ENCODE measurements around the gene KLHL14. TPM values are rescaled to one million over a fixed set of nuclear protein-coding genes. Genes with fewer than 3 reads are reported as not detected.

Gene KLHL14
- total RNA-seq, 3 donors from 2014 or later, result 0.32 to 0.59 (median 0.33) TPM

GRCh38 chr18:32754508-32755263, 18.1 kb downstream of the KLHL14 start:
- no peaks in the 10 kb centered on the region for H3K9me3 ChIP-seq
- no peak overlapping the region for H3K27ac ChIP-seq
- no peak for DNase-seq (ENCODE audit: low spot score in 2 of 2)
- H3K27me3 ChIP-seq, result no peaks in the 10 kb centered on the region
- intact Hi-C loops (cut with DNase I; ENCODE audit: low total_unique reads), result no loop called here
- H3K36me3 ChIP-seq, result no peaks in the 10 kb centered on the region
- TF ChIP-seq POLR2AphosphoS5 (IDR thresholded peaks at IDR 0.05) (no peak), CTCF (IDR thresholded peaks at IDR 0.05) (no peak), POLR2A (IDR thresholded peaks at IDR 0.05) (no peak)
- H3K4me1 ChIP-seq, result no peaks in the 10 kb centered on the region
- no peak overlapping the region for H3K4me3 ChIP-seq

- Histone ChIP-seq H3K4me3 (no peak overlapping the region), H3K4me1 (no peaks in the 10 kb centered on the region), H3K36me3 (no peaks in the 10 kb centered on the region), H3K9me3 (no peaks in the 10 kb centered on the region), H3K27ac (no peak overlapping the region), H3K27me3 (no peaks in the 10 kb centered on the region)
- TF ChIP-seq CTCF (IDR thresholded peaks at IDR 0.05) (no peak), POLR2AphosphoS5 (IDR thresholded peaks at IDR 0.05) (no peak)
- intact Hi-C loops (cut with DNase I; ENCODE audit: low total_unique reads), result no loop called here
- DNase-seq (ENCODE audit: low spot score in 2 of 2), result no peak
Observed at GRCh38 chr18:32753656-32754260, 19.1 kb downstream of the KLHL14 start.

GRCh38 chr18:32750328-32750727, 22.5 kb downstream of the KLHL14 start:
- Histone ChIP-seq H3K4me3 (no peak overlapping the region), H3K4me1 (no peaks in the 10 kb centered on the region), H3K27me3 (no peaks in the 10 kb centered on the region), H3K27ac (no peak overlapping the region), H3K36me3 (no peaks in the 10 kb centered on the region), H3K9me3 (no peaks in the 10 kb centered on the region)
- no peak for TF ChIP-seq CTCF (IDR thresholded peaks at IDR 0.05)
- TF ChIP-seq POLR2AphosphoS5 (IDR thresholded peaks at IDR 0.05), result no peak
- TF ChIP-seq POLR2A (IDR thresholded peaks at IDR 0.05), result no peak
- intact Hi-C loops (cut with DNase I; ENCODE audit: low total_unique reads), result no loop called here
- DNase-seq (ENCODE audit: low spot score in 2 of 2), result no peak

- intact Hi-C loops (cut with DNase I; ENCODE audit: low total_unique reads), result no loop called here
- no peaks in the 10 kb centered on the region for H3K9me3 ChIP-seq
- no peak overlapping the region for H3K4me3 ChIP-seq
- no peaks in the 10 kb centered on the region for H3K4me1 ChIP-seq
- H3K36me3 ChIP-seq, result no peaks in the 10 kb centered on the region
- no peak for DNase-seq (ENCODE audit: low spot score in 2 of 2)
- no peaks in the 10 kb centered on the region for H3K27me3 ChIP-seq
- TF ChIP-seq POLR2AphosphoS5 (IDR thresholded peaks at IDR 0.05) (no peak), POLR2A (IDR thresholded peaks at IDR 0.05) (no peak), CTCF (IDR thresholded peaks at IDR 0.05) (no peak)
- no peak overlapping the region for H3K27ac ChIP-seq
Observed at GRCh38 chr18:32749809-32750208, 23.0 kb downstream of the KLHL14 start.

GRCh38 chr18:32742579-32742978, 30.2 kb downstream of the KLHL14 start:
- Histone ChIP-seq H3K27me3 (no peaks in the 10 kb centered on the region), H3K4me1 (no peaks in the 10 kb centered on the region), H3K27ac (no peak overlapping the region), H3K4me3 (no peak overlapping the region), H3K9me3 (no peaks in the 10 kb centered on the region), H3K36me3 (no peaks in the 10 kb centered on the region)
- no peak for DNase-seq (ENCODE audit: low spot score in 2 of 2)
- TF ChIP-seq CTCF (IDR thresholded peaks at IDR 0.05) (no peak), POLR2AphosphoS5 (IDR thresholded peaks at IDR 0.05) (no peak), POLR2A (IDR thresholded peaks at IDR 0.05) (no peak)
- intact Hi-C loops (cut with DNase I; ENCODE audit: low total_unique reads), result no loop called here

Data from breast epithelium (tissue), 4 donors.